Right renal cortex interstitium (tissue), 3 donors: ENCODE results near the gene PRF1. TPM values are rescaled to one million over a fixed set of nuclear protein-coding genes. Genes with fewer than 3 reads are reported as not detected.
"Not testable (repeated sequence)": the region's sequence is repeated elsewhere in the genome, so short reads cannot be mapped to it uniquely, and the experiment has no call there.

ENCODE experiments used
- DNase-seq, 3 donors: peaks; one replicate each; pipeline ENCODE4 v3.0.0-alpha.2; 2013; ENCODE audit warnings: low read depth in 3 of 3, low spot score in 2 of 3
- polyA plus RNA-seq, 3 donors: library from polyadenylated mRNA; unstranded; fragments of 120-200 nt; gene quantifications; one replicate each; pipeline ENCODE4 v1.2.1, GENCODE V29; 2013; ENCODE audit not compliant: insufficient read length in 3 of 3

Gene PRF1
- polyA plus RNA-seq, 3 donors, result 0.72 to 0.82 (median 0.79) TPM

DNA sequence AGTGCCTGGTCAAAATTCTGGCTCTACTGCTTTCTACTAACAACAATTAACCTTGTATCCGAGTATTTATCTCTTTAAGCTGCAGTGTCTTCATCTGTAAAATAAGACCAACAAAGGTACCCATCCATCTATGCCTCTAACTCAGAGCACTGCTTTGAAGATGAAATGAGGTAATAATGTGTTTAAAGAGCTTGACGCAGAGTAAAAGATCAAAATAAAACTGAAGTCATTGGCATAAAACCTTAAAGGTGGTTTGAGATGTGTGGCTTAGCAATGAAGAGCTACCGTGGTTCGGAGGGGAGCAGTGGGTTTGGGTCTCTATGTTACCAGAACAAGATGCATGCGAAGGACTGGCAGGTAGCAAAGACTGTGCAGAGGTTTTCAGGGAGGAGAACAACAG lies 16.1 kb upstream of the PRF1 start:
- no peak for DNase-seq

GRCh38 chr10:70617798-70618568 lies 15.4 kb upstream of the PRF1 start:
- no peak for DNase-seq

- no peak for DNase-seq
Measured at GRCh38 chr10:70616761-70617160, 14.2 kb upstream of the PRF1 start.

- DNase-seq, result no peak
Measured at GRCh38 chr10:70615784-70616522, 13.4 kb upstream of the PRF1 start.

- DNase-seq, result no peak
Measured at GRCh38 chr10:70615211-70615610, 12.7 kb upstream of the PRF1 start.

- not testable (repeated sequence) for DNase-seq
Measured at GRCh38 chr10:70614364-70614763, 11.8 kb upstream of the PRF1 start.

- no peak for DNase-seq
Measured at GRCh38 chr10:70613941-70614340, 11.4 kb upstream of the PRF1 start.

- DNase-seq, result no peak
Measured at GRCh38 chr10:70607936-70608335, 5.4 kb upstream of the PRF1 start.

GRCh38 chr10:70605161-70605560 lies 2.6 kb upstream of the PRF1 start:
- DNase-seq, result no peak

DNA sequence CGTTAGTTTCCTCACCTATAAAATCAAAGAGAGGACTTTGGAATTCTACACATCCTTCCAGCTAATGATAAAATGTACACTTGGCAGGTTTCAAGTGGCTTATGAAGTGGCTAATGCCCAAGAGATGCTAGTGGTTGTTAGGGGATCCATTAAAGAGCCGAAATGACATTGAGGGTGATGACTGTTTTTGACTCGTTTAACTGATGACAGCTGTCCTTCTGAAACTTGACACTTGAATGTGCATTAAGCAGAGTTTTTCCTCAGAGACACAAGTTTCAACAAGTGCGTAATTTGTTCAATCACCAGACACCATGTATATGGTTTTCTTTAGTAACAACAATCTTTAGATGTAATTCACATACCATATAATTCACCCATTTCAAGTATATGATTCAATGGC lies 1.6 kb upstream of the PRF1 start:
- DNase-seq, result no peak

DNA sequence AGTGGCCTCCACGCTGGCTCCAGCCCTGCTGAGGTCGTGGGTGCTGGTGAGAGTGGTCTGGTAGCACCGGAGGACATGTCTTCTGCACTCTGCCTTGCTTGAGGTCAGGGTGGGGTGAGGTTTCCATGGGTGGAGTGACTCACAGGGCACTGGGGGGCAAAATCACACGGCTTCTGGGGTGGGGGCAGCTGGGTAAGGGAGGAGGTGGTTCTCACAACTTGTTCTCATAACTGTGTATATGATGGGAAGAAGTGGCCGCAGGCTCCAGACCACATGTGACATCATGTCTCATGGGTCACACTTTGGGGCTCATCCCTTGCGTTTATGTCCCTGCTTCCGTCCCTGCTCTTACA lies 884 bp upstream of the PRF1 start:
- DNase-seq, result no peak

DNA sequence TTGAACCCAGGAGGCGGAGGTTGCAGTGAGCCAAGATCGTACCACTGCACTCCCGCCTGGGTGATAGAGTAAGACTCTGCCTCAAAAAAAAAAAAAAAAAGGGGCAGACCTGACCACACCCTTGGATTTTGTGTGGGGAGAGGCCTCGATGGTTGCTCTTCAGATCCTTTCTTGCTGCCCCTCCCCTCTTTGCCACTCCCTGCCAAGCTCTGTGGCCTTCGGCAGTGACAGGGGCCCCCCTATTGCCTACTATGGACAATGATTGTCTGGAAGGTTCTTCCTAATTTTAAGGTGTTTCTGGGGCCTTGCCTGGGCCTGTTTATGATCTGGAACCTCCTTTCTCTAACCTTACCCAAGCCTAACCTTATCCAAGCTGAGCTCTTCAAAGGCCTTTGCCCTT lies 795 bp downstream of the PRF1 start:
- DNase-seq, result no peak

DNA sequence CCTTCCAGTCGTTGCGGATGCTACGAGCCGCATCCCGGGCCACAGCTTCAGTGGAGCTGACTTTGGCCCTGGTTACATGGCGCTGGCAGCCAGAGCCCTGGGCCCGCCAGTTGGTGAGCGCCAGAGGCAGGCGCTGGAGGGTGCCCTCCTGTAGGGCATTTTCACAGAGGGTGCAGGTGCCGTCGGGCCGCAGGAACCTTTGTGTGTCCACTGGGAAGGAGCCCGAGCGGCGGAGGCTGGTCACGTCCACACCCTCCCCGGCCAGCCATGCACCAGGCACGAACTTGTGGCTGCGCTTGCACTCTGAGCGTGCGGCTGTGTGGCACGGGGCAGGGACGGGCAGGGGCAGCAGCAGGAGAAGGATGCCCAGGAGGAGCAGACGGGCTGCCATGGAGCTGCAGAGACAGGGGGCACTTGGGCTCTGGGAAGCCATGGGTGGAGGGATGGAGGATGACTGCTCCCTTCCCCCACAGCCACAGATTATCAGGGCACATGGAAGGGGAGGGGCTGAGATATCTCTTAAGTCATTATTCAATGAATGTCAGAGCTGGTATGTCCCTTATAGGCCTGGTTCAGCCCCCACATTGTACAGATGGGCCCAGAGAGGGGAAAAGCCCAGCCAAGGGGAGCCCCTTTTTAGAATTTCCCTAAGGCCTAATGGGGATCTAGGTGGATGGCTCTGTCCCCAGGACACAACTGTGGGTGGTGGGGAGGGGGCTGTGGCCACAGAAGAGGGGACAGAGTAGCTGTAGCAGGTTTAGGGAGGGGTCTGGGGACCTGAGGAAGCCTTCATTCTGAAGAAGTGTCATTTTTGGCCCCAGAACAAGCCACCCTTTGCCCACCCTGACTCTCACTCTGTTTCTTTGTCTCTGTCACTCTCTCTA lies 1.8 kb downstream of the PRF1 start:
- no peak for DNase-seq

DNA sequence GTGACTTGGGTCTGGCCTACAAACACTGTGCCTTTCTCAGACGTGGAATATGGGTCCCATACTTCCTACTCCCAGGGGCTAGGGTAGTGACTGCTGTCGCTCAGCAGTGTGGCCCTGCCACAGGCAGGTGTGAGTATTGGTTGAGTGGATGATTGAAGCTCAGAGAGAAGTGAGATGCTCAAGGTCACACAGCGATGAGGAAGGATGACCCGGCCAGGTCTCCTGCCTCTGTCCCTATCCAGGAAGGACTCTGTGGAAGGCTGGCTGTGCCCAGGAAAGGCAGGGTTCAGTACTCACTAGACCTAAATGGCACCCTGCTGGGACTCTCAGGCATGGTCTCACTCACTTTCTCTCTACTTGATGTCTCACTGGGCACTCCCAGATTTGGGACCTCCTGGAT lies 2.8 kb downstream of the PRF1 start:
- no peak for DNase-seq

DNA sequence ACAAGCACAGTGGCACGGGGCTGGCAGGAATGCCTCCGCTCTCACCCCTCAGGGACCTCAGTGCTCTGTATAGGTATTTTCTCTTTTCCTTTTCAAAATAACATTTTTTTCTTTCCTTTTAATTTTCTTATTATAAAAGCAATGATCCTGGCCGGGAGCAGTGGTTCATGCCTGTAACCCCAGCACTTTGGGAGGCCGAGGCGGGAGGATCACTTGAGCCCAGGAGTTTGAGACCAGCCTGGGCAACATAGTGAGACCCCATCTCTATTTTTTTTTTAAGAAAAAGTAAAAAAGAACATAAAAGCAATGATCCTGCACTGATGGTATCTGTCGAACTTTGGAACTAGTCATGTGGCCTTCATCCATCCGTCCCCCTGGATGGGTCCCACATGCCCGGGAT lies 3.2 kb downstream of the PRF1 start:
- no peak for DNase-seq

GRCh38 chr10:70598857-70599295 lies 3.7 kb downstream of the PRF1 start:
- no peak for DNase-seq

DNA sequence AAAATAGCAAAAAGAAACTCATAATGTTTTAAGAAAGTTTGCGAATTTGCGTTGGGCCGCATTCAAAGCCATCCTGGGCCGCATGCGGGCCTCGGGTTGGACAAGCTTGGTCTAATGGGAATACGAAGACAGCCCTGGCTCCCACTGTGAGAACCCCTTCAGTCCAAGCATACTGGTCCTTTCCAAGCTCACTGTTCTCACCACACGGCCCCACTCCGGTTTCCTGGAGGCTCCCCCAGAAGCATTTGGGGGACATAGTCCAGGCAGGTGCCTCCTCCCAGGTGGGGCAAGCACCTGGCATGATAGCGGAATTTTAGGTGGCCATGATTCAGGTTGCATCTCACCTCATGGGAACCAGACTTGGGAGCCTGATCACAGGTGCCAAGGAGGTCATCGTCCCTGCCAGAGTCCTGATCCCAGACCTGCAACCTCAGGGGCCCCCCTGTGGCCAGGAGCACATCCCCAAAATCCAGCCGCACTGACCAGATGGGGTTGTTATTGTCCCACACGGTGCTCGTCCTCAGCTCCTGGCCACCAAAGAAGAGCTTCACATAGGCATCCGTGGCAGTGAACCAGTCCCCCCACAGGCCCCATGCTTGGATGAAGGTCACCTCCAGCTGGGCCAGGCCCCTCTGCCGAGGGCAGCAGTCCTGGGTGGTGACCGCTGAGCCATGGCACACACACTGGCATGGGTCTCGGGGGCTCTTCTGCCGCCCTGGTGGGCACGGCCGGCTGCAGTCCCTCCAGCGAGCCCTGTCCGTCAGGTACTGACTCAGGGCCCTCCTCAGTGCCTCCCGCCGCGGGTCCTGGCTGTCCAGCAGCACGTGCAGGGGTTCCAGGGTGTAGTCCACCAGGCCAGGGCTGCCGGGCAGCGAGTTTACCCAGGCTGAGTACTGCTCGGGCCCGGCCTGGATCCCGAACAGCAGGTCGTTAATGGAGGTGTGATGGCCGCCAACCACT lies 4.4 kb downstream of the PRF1 start:
- DNase-seq, result no peak

GRCh38 chr10:70596860-70597809 lies 5.4 kb downstream of the PRF1 start:
- DNase-seq, result no peak
